Measurements from ENCODE around the gene RPGRIP1.

The RPGRIP1 gene

DNA sequence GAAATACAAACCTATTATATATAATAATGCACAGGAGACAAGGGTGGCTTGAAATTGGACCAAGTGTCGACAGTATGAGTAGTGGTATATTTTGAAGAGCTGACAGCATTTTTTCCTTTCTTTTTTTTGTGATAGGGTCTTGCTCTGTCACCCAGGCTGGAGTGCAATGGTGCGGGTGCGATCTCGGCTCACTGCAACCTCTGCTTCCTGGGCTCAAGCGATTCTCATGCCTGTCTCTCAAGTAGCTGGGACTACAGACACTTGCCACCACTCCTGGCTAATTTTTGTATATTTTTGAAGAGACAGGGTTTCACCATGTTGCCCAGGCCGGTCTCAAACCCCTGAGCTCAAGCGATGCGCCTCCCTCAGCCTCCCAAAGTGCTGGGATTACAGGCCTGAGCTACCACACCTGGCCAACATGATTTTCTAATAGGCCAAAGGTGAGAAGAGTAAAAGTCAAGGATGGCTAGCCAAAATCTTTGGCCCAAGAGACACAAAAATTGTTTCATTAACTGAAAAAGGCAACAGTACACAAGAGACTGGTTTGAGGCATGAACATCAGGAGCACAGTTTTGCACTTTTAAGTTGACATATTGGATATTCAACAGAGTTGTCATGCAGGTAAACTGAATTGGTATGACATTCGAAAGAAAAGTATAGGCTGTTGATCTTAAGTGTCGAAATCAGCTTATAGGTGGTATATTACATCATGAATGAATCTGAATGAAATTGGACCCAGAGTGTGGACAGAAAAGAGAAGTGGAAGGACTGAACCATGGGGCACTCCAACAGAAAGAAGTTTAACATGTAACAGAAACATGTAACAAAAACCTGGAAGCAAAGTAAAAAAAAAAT lies 23.1 kb upstream of the RPGRIP1 start:
- no peak overlapping the region for H2AFZ ChIP-seq (ENCODE audit: low read length)
- H3K27me3 ChIP-seq (replicated peaks; ENCODE audit: insufficient read depth, low read length), result no peaks in the 10 kb centered on the region
- H3K9ac ChIP-seq (ENCODE audit: low read length), result no peak overlapping the region
- no peak for TF ChIP-seq EZH2phosphoT487 (IDR thresholded peaks at IDR 0.05; ENCODE audit: low read length)
- TF ChIP-seq, protein P1, sequence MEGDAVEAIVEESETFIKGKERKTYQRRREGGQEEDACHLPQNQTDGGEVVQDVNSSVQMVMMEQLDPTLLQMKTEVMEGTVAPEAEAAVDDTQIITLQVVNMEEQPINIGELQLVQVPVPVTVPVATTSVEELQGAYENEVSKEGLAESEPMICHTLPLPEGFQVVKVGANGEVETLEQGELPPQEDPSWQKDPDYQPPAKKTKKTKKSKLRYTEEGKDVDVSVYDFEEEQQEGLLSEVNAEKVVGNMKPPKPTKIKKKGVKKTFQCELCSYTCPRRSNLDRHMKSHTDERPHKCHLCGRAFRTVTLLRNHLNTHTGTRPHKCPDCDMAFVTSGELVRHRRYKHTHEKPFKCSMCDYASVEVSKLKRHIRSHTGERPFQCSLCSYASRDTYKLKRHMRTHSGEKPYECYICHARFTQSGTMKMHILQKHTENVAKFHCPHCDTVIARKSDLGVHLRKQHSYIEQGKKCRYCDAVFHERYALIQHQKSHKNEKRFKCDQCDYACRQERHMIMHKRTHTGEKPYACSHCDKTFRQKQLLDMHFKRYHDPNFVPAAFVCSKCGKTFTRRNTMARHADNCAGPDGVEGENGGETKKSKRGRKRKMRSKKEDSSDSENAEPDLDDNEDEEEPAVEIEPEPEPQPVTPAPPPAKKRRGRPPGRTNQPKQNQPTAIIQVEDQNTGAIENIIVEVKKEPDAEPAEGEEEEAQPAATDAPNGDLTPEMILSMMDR (IDR thresholded peaks at IDR 0.05; ENCODE audit: low read length), result no peak
- TF ChIP-seq EZH2 (optimal IDR thresholded peaks at IDR 0.05; ENCODE audit: low read depth, low read length), result no peak
- H3K36me3 ChIP-seq (replicated peaks; ENCODE audit: insufficient read depth, low read length), result no peaks in the 10 kb centered on the region; the same call in 1 of the 2 replicates
- no peak for DNase-seq
- H3K9me3 ChIP-seq (replicated peaks; ENCODE audit: insufficient read depth, low read length), result no peaks in the 10 kb centered on the region
- no peaks in the 10 kb centered on the region for H3K9me2 ChIP-seq (replicated peaks; ENCODE audit: insufficient read depth, low read length)
- H3K79me2 ChIP-seq (ENCODE audit: low read length), result peaks cover 95% of the 10 kb centered on the region
- H3K4me2 ChIP-seq (ENCODE audit: low read depth, low read length), result no peak overlapping the region
- H3F3A ChIP-seq (ENCODE audit: insufficient read depth, low read length), result peaks cover 3% of the 10 kb centered on the region; the same call in 1 of the 2 replicates
- no peaks in the 10 kb centered on the region for H3K4me1 ChIP-seq (ENCODE audit: low read length)
- H3K27ac ChIP-seq (ENCODE audit: low read length), result no peak overlapping the region
- no peak overlapping the region for H3K4me3 ChIP-seq (ENCODE audit: low read length)
- peaks cover 67% of the 10 kb centered on the region for H4K20me1 ChIP-seq (ENCODE audit: insufficient read depth, low read length)

DNA sequence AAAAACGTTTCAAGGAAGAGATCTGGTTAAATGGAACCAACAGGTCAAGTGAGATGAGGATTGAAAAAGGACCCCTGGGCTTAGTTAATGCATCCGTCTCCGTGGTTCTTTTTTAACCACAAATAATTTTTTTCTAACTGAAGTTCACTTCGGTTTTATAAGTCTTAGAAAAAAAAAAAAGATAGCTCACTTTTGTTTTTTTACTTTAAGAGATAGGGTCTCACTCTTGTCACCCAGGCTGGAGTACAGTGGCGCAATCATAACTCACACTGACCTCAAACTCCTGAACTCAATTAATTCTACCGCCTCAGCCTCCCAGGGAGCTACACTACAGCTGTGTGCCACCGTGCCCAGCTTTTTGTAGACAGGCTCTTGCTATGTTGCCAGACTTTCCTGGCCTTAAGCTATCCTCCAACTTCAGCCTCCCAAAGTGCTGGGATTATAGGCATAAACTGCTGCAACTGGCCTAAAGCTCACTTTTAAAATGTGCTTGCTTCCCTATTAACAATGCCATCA lies 22.4 kb upstream of the RPGRIP1 start:
- TF ChIP-seq EZH2phosphoT487 (IDR thresholded peaks at IDR 0.05; ENCODE audit: low read length) (no peak), EZH2 (optimal IDR thresholded peaks at IDR 0.05; ENCODE audit: low read depth, low read length) (no peak)
- TF ChIP-seq, protein P1 (IDR thresholded peaks at IDR 0.05; ENCODE audit: low read length), result no peak
- DNase-seq, result no peak
- Histone ChIP-seq H3K4me1 (ENCODE audit: low read length) (peaks cover 3% of the 10 kb centered on the region), H3K4me2 (ENCODE audit: low read depth, low read length) (no peak overlapping the region), H3K4me3 (ENCODE audit: low read length) (no peak overlapping the region), H3K9me3 (replicated peaks; ENCODE audit: insufficient read depth, low read length) (no peaks in the 10 kb centered on the region), H3K27ac (ENCODE audit: low read length) (no peak overlapping the region), H3K79me2 (ENCODE audit: low read length) (peaks cover 95% of the 10 kb centered on the region), H3K27me3 (replicated peaks; ENCODE audit: insufficient read depth, low read length) (no peaks in the 10 kb centered on the region), H3K36me3 (replicated peaks; ENCODE audit: insufficient read depth, low read length) (peaks cover 3% of the 10 kb centered on the region), H3K9ac (ENCODE audit: low read length) (no peak overlapping the region), H4K20me1 (ENCODE audit: insufficient read depth, low read length) (peaks cover 70% of the 10 kb centered on the region), H3K9me2 (replicated peaks; ENCODE audit: insufficient read depth, low read length) (no peaks in the 10 kb centered on the region), H3F3A (ENCODE audit: insufficient read depth, low read length) (peaks cover 3% of the 10 kb centered on the region; the same call in 1 of the 2 replicates), H2AFZ (ENCODE audit: low read length) (no peak overlapping the region)

DNA sequence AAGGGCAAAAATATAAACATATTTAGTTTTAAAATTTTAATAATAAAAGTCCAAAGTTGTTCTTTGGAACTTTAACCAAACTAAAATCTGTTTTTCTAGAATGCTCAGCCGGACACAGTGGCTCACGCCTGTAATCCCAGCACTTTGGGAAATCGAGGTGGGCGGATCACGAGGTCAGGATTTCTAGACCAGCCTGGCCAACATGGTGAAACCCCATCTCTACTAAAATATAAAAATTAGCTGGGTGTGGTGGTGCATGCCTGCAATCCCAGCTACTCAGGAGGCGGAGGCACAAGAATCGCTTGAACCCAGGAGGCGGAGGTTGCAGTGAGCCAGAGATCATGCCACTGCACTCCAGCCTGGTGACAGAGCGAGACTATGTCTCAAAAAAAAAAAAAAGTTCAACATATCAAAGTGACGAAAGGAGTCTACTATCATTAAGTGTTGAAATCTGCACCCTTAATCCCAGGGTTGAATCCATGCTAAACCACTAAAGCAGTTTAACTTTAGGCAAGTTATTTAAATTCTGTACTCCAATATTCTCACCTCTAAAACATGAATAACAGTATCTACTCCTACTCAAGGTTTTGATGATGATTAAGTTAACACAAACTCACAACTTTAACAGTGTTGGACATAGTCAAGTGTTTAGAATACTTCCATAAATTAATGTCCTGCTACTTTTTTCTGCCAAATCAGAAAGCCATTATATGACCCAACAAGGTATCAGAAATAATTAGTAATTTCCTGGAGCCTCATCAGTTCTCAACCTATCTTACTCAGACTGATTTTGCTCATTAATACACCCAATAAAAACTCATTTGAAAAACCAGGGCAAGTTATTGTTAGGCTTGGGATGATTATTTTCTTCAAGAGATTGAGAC lies 21.6 kb upstream of the RPGRIP1 start:
- no peaks in the 10 kb centered on the region for H3K9me3 ChIP-seq (replicated peaks; ENCODE audit: insufficient read depth, low read length)
- DNase-seq, result no peak
- no peak overlapping the region for H3K9ac ChIP-seq (ENCODE audit: low read length)
- peaks cover 74% of the 10 kb centered on the region for H4K20me1 ChIP-seq (ENCODE audit: insufficient read depth, low read length)
- TF ChIP-seq EZH2 (optimal IDR thresholded peaks at IDR 0.05; ENCODE audit: low read depth, low read length) (no peak), EZH2phosphoT487 (IDR thresholded peaks at IDR 0.05; ENCODE audit: low read length) (no peak)
- TF ChIP-seq, protein P1 (IDR thresholded peaks at IDR 0.05; ENCODE audit: low read length), result no peak
- peaks cover 4% of the 10 kb centered on the region for H3K36me3 ChIP-seq (replicated peaks; ENCODE audit: insufficient read depth, low read length)
- peaks cover 5% of the 10 kb centered on the region for H3K4me1 ChIP-seq (ENCODE audit: low read length)
- H3K4me3 ChIP-seq (ENCODE audit: low read length), result no peak overlapping the region
- H3K9me2 ChIP-seq (replicated peaks; ENCODE audit: insufficient read depth, low read length), result no peaks in the 10 kb centered on the region
- H3K4me2 ChIP-seq (ENCODE audit: low read depth, low read length), result no peak overlapping the region
- peaks cover 94% of the 10 kb centered on the region for H3K79me2 ChIP-seq (ENCODE audit: low read length)
- H3K27me3 ChIP-seq (replicated peaks; ENCODE audit: insufficient read depth, low read length), result no peaks in the 10 kb centered on the region
- peaks cover 3% of the 10 kb centered on the region; the same call in 1 of the 2 replicates for H3F3A ChIP-seq (ENCODE audit: insufficient read depth, low read length)
- no peak overlapping the region for H3K27ac ChIP-seq (ENCODE audit: low read length)
- H2AFZ ChIP-seq (ENCODE audit: low read length), result no peak overlapping the region

Measured in MM.1S (cell line).